Body of pancreas (tissue), 4 donors: ENCODE results near the gene CARD16.

Source experiments
- CTCF ChIP-seq, 7 experiments: fragments of 450-650 bp in 4 of 7; fragments of 200-600 bp in 3 of 7; sonication (generic) in 3 of 7; IDR thresholded peaks; one replicate each; pipeline ENCODE4 v1.5.1; 2016 to 2019; ENCODE audit warnings: antibody characterized with exemption in 7 of 7
- POLR2A ChIP-seq, 3 donors: fragments of 450-650 bp; IDR thresholded peaks; one replicate each; pipeline ENCODE4 v1.6.1; 2016; ENCODE audit warnings: antibody characterized with exemption in 3 of 3, mild to moderate bottlenecking in 2 of 3

- no peak for TF ChIP-seq CTCF (IDR thresholded peaks at IDR 0.05)
- no peak for TF ChIP-seq POLR2A (IDR thresholded peaks at IDR 0.05)
These were observed 651 bp upstream of the CARD16 start for GRCh38 chr11:105045676-105046296.
